K562 (cell line): ENCODE measurements around the gene GUK1. TPM values are rescaled to one million over a fixed set of nuclear protein-coding genes. Genes with fewer than 3 reads are reported as not detected.

ENCODE experiments used
- CBFB ChIP-seq: sonication (generic); formaldehyde crosslinking; IDR thresholded peaks from 2 replicates; pipeline ENCODE4 v1.4.0; 2020; ENCODE audit warnings: mild to moderate bottlenecking, missing genetic modification reagents
- ESRRB ChIP-seq: fragments of 250-450 bp; sonication (Bioruptor Pico); IDR thresholded peaks from 2 replicates; pipeline ENCODE4 v1.5.0; 2020; ENCODE audit warnings: mild to moderate bottlenecking, moderate library complexity, borderline replicate concordance
- HLTF ChIP-seq: fragments of 450-650 bp; IDR thresholded peaks from 2 replicates; pipeline ENCODE4 v1.6.1; 2016
- NFIX ChIP-seq: fragments of 250-450 bp; sonication (Bioruptor Pico); IDR thresholded peaks from 2 replicates; pipeline ENCODE4 v1.4.0; 2020; ENCODE audit warnings: low read depth, mild to moderate bottlenecking, moderate library complexity
- SAFB ChIP-seq: fragments of 200-400 bp; formaldehyde crosslinking; IDR thresholded peaks from 2 replicates; pipeline ENCODE4 v1.6.1; 2017; ENCODE audit warnings: low read depth, low read length, borderline replicate concordance
- SMAD4 ChIP-seq: fragments of 250-450 bp; sonication (Bioruptor Pico); conservative IDR thresholded peaks from 2 replicates; pipeline ENCODE4 v1.8.0; 2021; ENCODE audit warnings: inconsistent platforms, mild to moderate bottlenecking, moderate library complexity
- polyA plus RNA-seq, 8 experiments: library from polyadenylated mRNA; depleted of rRNA in 4 of 8; stranded (reverse) in 5 of 8; unstranded in 3 of 8; fragments of >200 nt; fragmentation: Nextera tagmentation in 2 of 8; fragmentation: Illumina TruSeq in 1 of 8; extraction: Ambion mirVana in 2 of 8; extraction: Trizol in 1 of 8; gene quantifications; 2 replicates each; pipeline versions ENCODE4 v1.2.1 to v1.2.3, GENCODE V29; 2011 to 2014; ENCODE audit warnings: inconsistent platforms in 1 of 8, missing spikeins in 1 of 8
- total RNA-seq, 7 experiments: library from RNA; depleted of rRNA in 6 of 7; stranded (reverse); fragments of >200 nt in 6 of 7; fragmentation: Illumina TruSeq in 2 of 7; extraction: Trizol in 2 of 7; gene quantifications; 2 replicates each; pipeline versions ENCODE4 v1.2.1 to v1.2.3, GENCODE V29; 2011 to 2021; ENCODE audit warnings: low replicate concordance in 1 of 7
- TF ChIP-seq, protein P1 (sequence below): fragments of 200-600 bp; sonication (generic); IDR thresholded peaks from one replicate; pipeline ENCODE4 v1.6.1; 2012; ENCODE audit warnings: mild to moderate bottlenecking, low read depth, low read length, inconsistent platforms
- TF ChIP-seq, protein P2 (sequence below), 2 experiments: fragments of 450-650 bp; formaldehyde crosslinking in 1 of 2; IDR thresholded peaks; 2 replicates each; pipeline versions ENCODE4 v1.4.0 to v1.6.1; 2014 to 2020; ENCODE audit warnings: mild to moderate bottlenecking in 2 of 2, borderline replicate concordance in 1 of 2, low read depth in 1 of 2

Gene GUK1
- total and polyA plus RNA-seq, 9 of the 15 experiments (the other 6 are each of a cell fraction or from before 2014, with no cell fraction given): 7.0 to 331 (median 132) TPM

DNA sequence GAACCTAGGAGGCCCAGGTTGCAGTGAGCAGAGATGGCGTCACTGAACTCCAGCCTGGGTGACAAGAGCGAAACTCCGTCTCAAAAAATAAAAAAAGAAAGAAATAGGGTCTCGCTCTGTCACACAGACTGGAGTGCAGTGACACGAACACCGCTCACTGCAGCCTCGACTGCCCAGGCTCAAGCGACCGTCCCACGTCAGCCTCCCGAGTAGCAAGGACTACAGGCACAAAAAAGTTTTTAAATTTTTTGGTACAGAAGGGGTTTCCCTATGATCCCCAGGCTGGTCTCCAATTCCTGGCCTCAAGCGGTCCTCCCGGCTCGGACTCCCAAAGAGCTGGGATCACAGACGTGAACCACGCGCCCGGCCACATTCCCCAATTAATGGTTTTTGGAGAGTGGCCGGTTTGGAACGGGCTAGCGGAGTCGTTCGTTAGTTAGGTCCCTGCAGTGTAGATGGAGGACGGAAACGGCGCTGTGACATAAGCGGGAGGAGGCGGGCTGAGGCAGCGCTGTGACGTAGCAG lies 611 bp upstream of the GUK1 start (continued):
- TF ChIP-seq, protein P1, sequence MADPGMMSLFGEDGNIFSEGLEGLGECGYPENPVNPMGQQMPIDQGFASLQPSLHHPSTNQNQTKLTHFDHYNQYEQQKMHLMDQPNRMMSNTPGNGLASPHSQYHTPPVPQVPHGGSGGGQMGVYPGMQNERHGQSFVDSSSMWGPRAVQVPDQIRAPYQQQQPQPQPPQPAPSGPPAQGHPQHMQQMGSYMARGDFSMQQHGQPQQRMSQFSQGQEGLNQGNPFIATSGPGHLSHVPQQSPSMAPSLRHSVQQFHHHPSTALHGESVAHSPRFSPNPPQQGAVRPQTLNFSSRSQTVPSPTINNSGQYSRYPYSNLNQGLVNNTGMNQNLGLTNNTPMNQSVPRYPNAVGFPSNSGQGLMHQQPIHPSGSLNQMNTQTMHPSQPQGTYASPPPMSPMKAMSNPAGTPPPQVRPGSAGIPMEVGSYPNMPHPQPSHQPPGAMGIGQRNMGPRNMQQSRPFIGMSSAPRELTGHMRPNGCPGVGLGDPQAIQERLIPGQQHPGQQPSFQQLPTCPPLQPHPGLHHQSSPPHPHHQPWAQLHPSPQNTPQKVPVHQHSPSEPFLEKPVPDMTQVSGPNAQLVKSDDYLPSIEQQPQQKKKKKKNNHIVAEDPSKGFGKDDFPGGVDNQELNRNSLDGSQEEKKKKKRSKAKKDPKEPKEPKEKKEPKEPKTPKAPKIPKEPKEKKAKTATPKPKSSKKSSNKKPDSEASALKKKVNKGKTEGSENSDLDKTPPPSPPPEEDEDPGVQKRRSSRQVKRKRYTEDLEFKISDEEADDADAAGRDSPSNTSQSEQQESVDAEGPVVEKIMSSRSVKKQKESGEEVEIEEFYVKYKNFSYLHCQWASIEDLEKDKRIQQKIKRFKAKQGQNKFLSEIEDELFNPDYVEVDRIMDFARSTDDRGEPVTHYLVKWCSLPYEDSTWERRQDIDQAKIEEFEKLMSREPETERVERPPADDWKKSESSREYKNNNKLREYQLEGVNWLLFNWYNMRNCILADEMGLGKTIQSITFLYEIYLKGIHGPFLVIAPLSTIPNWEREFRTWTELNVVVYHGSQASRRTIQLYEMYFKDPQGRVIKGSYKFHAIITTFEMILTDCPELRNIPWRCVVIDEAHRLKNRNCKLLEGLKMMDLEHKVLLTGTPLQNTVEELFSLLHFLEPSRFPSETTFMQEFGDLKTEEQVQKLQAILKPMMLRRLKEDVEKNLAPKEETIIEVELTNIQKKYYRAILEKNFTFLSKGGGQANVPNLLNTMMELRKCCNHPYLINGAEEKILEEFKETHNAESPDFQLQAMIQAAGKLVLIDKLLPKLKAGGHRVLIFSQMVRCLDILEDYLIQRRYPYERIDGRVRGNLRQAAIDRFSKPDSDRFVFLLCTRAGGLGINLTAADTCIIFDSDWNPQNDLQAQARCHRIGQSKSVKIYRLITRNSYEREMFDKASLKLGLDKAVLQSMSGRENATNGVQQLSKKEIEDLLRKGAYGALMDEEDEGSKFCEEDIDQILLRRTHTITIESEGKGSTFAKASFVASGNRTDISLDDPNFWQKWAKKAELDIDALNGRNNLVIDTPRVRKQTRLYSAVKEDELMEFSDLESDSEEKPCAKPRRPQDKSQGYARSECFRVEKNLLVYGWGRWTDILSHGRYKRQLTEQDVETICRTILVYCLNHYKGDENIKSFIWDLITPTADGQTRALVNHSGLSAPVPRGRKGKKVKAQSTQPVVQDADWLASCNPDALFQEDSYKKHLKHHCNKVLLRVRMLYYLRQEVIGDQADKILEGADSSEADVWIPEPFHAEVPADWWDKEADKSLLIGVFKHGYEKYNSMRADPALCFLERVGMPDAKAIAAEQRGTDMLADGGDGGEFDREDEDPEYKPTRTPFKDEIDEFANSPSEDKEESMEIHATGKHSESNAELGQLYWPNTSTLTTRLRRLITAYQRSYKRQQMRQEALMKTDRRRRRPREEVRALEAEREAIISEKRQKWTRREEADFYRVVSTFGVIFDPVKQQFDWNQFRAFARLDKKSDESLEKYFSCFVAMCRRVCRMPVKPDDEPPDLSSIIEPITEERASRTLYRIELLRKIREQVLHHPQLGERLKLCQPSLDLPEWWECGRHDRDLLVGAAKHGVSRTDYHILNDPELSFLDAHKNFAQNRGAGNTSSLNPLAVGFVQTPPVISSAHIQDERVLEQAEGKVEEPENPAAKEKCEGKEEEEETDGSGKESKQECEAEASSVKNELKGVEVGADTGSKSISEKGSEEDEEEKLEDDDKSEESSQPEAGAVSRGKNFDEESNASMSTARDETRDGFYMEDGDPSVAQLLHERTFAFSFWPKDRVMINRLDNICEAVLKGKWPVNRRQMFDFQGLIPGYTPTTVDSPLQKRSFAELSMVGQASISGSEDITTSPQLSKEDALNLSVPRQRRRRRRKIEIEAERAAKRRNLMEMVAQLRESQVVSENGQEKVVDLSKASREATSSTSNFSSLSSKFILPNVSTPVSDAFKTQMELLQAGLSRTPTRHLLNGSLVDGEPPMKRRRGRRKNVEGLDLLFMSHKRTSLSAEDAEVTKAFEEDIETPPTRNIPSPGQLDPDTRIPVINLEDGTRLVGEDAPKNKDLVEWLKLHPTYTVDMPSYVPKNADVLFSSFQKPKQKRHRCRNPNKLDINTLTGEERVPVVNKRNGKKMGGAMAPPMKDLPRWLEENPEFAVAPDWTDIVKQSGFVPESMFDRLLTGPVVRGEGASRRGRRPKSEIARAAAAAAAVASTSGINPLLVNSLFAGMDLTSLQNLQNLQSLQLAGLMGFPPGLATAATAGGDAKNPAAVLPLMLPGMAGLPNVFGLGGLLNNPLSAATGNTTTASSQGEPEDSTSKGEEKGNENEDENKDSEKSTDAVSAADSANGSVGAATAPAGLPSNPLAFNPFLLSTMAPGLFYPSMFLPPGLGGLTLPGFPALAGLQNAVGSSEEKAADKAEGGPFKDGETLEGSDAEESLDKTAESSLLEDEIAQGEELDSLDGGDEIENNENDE: no peak
- TF ChIP-seq ESRRB (CRISPR knock-in tag) (no peak), CBFB (CRISPR knock-in tag) (peak; percentile 38; the same call in 1 of the 2 replicates), HLTF (peak; percentile 73; the same call in 1 of the 2 replicates), SAFB (no peak), SMAD4 (CRISPR knock-in tag) (no peak), NFIX (CRISPR knock-in tag) (no peak)
- TF ChIP-seq, protein P2, sequence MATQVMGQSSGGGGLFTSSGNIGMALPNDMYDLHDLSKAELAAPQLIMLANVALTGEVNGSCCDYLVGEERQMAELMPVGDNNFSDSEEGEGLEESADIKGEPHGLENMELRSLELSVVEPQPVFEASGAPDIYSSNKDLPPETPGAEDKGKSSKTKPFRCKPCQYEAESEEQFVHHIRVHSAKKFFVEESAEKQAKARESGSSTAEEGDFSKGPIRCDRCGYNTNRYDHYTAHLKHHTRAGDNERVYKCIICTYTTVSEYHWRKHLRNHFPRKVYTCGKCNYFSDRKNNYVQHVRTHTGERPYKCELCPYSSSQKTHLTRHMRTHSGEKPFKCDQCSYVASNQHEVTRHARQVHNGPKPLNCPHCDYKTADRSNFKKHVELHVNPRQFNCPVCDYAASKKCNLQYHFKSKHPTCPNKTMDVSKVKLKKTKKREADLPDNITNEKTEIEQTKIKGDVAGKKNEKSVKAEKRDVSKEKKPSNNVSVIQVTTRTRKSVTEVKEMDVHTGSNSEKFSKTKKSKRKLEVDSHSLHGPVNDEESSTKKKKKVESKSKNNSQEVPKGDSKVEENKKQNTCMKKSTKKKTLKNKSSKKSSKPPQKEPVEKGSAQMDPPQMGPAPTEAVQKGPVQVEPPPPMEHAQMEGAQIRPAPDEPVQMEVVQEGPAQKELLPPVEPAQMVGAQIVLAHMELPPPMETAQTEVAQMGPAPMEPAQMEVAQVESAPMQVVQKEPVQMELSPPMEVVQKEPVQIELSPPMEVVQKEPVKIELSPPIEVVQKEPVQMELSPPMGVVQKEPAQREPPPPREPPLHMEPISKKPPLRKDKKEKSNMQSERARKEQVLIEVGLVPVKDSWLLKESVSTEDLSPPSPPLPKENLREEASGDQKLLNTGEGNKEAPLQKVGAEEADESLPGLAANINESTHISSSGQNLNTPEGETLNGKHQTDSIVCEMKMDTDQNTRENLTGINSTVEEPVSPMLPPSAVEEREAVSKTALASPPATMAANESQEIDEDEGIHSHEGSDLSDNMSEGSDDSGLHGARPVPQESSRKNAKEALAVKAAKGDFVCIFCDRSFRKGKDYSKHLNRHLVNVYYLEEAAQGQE (IDR thresholded peaks at IDR 0.05; ENCODE audit: borderline replicate concordance): no peak
- TF ChIP-seq, protein P2 (CRISPR knock-in tag; IDR thresholded peaks at IDR 0.05; ENCODE audit: low read depth): peak; percentile 43; the same call in 1 of the 2 replicates
